Stimulated activated naive CD8-positive, alpha-beta T cell treated with anti-CD3 and anti-CD28 coated beads, Interleukin-15, Interleukin-2, amounts not matched to agents 100 U/mL and 50 U/mL, for 24 hours (primary cell): ENCODE data around the gene PCDHA12.
A peak's percentile ranks its signal among the peaks of the same experiment; 100 is the strongest.
"Not testable (repeated sequence)": the region's sequence is repeated elsewhere in the genome, so short reads cannot be mapped to it uniquely, and the experiment has no call there.

ENCODE experiments used
- ATAC-seq: fragments of 150-1000 bp; cut with Tn5 transposase; one replicate; pipeline ENCODE4 v1.10.0; 2021
- DNase-seq: peaks from one replicate; pipeline ENCODE4 v3.0.0; 2021

The PCDHA12 gene

DNA sequence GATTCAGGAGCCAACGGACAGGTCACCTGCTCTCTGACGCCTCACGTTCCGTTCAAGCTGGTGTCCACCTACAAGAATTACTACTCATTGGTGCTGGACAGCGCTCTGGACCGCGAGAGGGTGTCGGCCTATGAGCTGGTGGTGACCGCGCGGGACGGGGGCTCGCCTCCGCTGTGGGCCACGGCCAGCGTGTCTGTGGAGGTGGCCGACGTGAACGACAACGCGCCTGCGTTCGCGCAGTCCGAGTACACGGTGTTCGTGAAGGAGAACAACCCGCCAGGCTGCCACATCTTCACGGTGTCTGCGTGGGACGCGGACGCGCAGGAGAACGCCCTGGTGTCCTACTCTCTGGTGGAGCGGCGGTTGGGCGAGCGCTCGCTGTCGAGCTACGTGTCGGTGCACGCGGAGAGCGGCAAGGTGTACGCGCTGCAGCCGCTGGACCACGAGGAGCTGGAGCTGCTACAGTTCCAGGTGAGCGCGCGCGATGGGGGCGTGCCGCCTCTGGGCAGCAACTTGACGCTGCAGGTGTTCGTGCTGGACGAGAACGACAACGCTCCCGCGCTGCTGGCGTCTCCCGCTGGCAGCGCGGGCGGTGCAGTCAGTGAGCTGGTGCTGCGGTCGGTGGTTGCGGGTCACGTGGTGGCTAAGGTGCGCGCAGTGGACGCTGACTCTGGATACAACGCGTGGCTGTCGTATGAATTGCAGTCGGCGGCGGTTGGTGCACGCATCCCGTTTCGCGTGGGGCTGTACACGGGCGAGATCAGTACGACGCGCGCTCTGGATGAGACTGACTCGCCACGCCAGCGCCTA lies 17.7 kb upstream of the PCDHA12 start:
- DNase-seq, result no peak

GRCh38 chr5:140857987-140858240 lies 17.2 kb upstream of the PCDHA12 start:
- DNase-seq, result no peak
- ATAC-seq, result no peak

More for the DNA sequence above, 17.7 kb upstream of the PCDHA12 start:
- no peak for ATAC-seq

- ATAC-seq, result no peak
- no peak for DNase-seq
These were observed 12.4 kb upstream of the PCDHA12 start for GRCh38 chr5:140862441-140863295.

- no peak for DNase-seq
- ATAC-seq, result no peak
These were observed 6.2 kb upstream of the PCDHA12 start, which contains the start of gene PCDHA11 for GRCh38 chr5:140868721-140869554. Gene PCDHA11 (plus strand): TSS chr5:140868957. CDS start chr5:140869104, 147 bp downstream.

- DNase-seq, result no peak
- ATAC-seq, result no peak
These were observed 5.6 kb upstream of the PCDHA12 start for GRCh38 chr5:140869555-140869886.

DNA sequence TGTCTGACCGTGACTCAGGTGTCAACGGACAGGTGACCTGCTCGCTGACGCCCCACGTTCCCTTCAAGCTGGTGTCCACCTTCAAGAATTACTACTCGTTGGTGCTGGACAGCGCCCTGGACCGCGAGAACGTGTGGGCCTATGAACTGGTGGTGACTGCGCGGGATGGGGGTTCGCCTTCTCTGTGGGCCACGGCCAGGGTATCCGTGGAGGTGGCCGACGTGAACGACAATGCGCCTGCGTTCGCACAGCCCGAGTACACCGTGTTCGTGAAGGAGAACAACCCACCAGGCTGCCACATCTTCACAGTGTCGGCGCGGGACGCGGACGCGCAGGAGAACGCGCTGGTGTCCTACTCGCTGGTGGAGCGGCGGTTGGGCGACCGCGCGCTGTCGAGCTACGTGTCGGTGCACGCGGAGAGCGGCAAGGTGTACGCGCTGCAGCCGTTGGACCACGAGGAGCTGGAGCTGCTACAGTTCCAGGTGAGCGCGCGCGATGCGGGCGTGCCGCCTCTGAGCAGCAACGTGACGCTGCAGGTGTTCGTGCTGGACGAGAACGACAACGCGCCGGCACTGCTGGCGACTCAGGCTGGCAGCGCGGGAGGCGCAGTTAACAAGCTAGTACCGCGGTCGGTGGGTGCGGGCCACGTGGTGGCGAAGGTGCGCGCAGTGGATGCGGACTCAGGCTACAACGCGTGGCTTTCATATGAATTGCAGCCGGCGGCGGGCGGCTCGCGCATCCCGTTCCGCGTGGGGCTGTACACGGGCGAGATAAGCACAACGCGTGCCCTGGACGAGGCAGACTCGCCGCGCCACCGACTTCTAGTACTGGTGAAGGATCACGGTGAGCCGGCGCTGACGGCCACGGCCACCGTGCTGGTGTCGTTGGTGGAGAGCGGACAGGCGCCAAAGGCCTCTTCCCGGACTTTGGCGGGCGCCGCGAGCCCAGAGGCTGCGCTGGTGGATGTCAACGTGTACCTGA lies 4.6 kb upstream of the PCDHA12 start:
- no peak for ATAC-seq
- DNase-seq, result no peak

DNA sequence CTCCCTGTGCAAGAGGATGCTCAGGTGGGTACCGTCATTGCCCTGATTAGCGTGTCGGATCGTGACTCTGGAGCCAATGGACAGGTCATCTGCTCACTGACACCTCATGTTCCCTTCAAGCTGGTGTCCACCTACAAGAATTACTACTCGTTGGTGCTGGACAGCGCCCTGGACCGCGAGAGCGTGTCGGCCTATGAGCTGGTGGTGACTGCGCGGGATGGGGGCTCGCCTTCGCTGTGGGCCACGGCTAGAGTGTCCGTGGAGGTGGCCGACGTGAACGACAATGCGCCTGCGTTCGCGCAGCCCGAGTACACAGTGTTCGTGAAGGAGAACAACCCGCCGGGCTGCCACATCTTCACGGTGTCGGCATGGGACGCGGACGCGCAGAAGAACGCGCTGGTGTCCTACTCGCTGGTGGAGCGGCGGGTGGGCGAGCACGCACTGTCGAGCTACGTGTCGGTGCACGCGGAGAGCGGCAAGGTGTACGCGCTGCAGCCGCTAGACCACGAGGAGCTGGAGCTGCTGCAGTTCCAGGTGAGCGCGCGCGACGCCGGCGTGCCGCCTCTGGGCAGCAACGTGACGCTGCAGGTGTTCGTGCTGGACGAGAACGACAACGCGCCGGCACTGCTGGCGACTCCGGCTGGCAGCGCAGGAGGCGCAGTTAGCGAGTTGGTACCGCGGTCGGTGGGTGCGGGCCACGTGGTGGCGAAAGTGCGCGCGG lies 1.6 kb downstream of the PCDHA12 start:
- DNase-seq, ATAC-seq: not testable (repeated sequence)

DNA sequence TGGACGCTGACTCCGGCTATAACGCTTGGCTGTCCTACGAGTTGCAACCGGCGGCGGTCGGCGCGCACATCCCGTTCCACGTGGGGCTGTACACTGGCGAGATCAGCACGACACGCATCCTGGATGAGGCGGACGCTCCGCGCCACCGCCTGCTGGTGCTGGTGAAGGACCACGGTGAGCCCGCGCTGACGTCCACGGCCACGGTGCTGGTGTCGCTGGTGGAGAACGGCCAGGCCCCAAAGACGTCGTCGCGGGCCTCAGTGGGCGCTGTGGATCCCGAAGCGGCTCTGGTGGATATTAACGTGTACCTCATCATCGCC lies 2.1 kb downstream of the PCDHA12 start:
- no peak for ATAC-seq
- no peak for DNase-seq

- DNase-seq (no peak), ATAC-seq (no peak)
These were observed 6.9 kb downstream of the PCDHA12 start, which contains the start of gene PCDHA13 for GRCh38 chr5:140881889-140882590. Gene PCDHA13 (plus strand): TSS chr5:140882124. CDS start chr5:140882269, 145 bp downstream.

DNA sequence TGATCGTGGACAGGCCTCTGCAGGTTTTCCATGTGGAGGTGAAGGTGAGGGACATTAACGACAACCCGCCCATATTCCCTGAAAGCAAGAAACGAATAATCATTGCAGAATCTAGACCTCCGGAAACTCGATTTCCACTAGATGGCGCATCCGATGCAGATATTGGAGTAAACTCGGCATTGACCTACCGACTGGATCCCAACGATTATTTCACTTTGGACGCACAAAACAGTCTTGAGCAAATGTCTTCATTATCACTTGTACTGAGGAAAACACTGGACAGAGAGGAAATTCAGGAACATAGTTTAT lies 7.4 kb downstream of the PCDHA12 start:
- no peak for DNase-seq
- ATAC-seq, result no peak

GRCh38 chr5:140883373-140883772 lies 8.3 kb downstream of the PCDHA12 start:
- no peak for ATAC-seq
- DNase-seq, result no peak

DNA sequence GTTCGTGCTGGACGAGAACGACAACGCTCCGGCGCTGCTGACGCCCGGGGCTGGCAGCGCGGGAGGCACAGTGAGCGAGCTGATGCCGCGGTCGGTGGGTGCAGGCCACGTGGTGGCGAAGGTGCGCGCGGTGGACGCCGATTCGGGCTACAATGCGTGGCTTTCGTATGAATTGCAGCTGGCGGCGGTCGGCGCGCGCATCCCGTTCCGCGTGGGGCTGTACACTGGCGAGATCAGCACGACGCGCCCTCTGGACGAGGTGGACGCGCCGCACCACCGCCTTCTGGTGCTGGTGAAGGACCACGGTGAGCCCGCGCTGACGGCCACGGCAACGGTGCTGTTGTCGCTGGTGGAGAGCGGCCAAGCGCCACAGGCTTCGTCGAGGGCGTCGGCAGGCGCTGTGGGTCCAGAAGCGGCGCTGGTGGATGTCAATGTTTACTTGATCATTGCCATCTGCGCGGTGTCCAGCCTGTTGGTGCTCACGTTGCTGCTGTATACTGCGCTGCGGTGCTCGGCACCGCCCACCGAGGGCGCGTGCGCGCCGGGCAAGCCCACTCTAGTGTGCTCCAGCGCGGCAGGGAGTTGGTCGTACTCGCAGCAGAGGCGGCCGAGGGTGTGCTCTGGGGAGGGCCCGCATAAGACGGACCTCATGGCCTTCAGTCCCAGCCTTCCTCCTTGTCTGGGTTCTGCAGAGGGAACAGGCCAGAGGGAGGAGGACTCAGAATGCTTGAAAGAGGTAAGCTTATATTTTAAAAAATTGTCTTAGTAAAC lies 9.0 kb downstream of the PCDHA12 start:
- ATAC-seq (no peak), DNase-seq (no peak)

DNA sequence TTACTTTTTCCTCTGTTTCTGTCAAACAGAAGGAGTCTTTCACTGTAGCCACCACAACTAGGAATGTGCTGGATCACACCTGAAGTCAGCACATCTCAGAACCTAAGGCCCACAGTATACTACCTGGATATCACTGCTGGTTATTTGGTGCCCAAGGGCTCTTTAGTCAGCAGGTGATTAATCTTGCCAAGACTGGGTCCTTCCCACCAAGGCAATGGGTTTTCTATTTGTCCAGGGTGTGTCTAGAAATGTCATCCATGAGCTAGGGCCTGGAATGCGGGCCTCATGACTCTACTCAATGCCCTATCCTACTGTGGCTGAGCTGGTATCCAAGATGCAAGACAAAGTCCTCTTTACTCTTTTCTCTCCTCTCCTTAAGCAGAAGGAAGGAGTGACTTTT lies 41.2 kb downstream of the PCDHA12 start:
- no peak for DNase-seq
- no peak for ATAC-seq

GRCh38 chr5:140923601-140924000 lies 48.5 kb downstream of the PCDHA12 start:
- ATAC-seq, result no peak
- DNase-seq, result no peak

GRCh38 chr5:140925806-140926442 lies 50.8 kb downstream of the PCDHA12 start, which contains the start of gene PCDHAC1:
Gene PCDHAC1 (plus strand): TSS chr5:140926299. CDS start chr5:140926893, 594 bp downstream.
- ATAC-seq (peak; percentile 28), DNase-seq (no peak)

- peak; percentile 44 for DNase-seq
These were observed 51.5 kb downstream of the PCDHA12 start for GRCh38 chr5:140926443-140927227.

GRCh38 chr5:140927228-140927573 lies 52.1 kb downstream of the PCDHA12 start:
- DNase-seq, result no peak
- ATAC-seq, result no peak

More at GRCh38 chr5:140926443-140927227, 51.5 kb downstream of the PCDHA12 start:
- peak; percentile 40 for ATAC-seq
